Motor neuron (in vitro differentiated cells): ENCODE results near the gene LMCD1. TPM values are rescaled to one million over a fixed set of nuclear protein-coding genes. Genes with fewer than 3 reads are reported as not detected.

Experiments
- ATAC-seq, 8 experiments: fragments of 200-7000 bp; cut with Tn5 transposase; replicated peaks in 6 of 8; 2 replicates each; pipeline ENCODE4 v1.8.0; 2021; ENCODE audit warnings: mild to moderate bottlenecking in 8 of 8, moderate library complexity in 8 of 8
- H3K27ac ChIP-seq, 2 donors: fragments of 250-450 bp; sonication (Bioruptor Pico); 2 replicates each; pipeline ENCODE4 v1.9.0; 2021; ENCODE audit warnings: antibody characterized with exemption in 2 of 2, mild to moderate bottlenecking in 2 of 2, moderate library complexity in 1 of 2
- H3K4me1 ChIP-seq, 2 donors: fragments of 250-450 bp; sonication (Bioruptor Pico); replicated peaks in 1 of 2; 2 replicates each; pipeline ENCODE4 v1.6.1; 2021; ENCODE audit warnings: antibody characterized with exemption in 2 of 2, mild to moderate bottlenecking in 2 of 2, moderate library complexity in 1 of 2
- H3K4me3 ChIP-seq, 5 donors: fragments of 250-450 bp; sonication (Bioruptor Pico); 2 replicates each; pipeline ENCODE4 v1.9.0; 2021; ENCODE audit warnings: antibody characterized with exemption in 5 of 5, mild to moderate bottlenecking in 5 of 5, moderate library complexity in 4 of 5
- WGBS, 10 experiments: fragments of 450-650 bp; shearing (Covaris generic); methylation state at CpG; one replicate each; pipeline ENCODE4 v1.0.0; 2022; 5-methylcytosine and 5-hydroxymethylcytosine counted together
- in situ Hi-C, 9 experiments: fragments of 400-800 bp; cut with MboI; loops; one replicate each; pipeline ENCODE4 v1.15.0; 2021; ENCODE audit warnings: low sequenced_read_pairs in 9 of 9, low pct_unique_long_range_greater_than_20kb in 2 of 9; ENCODE audit not compliant: unreplicated experiment in 9 of 9
- total RNA-seq, 8 experiments: library from RNA; unstranded; fragments of 300-600 nt; gene quantifications; 2 replicates each; pipeline versions ENCODE4 v1.2.3 to v1.2.4, GENCODE V29; 2022

LMCD1 gene
- total RNA-seq, 8 experiments from 2014 or later: 1.8 to 57.1 (median 5.3) TPM

DNA sequence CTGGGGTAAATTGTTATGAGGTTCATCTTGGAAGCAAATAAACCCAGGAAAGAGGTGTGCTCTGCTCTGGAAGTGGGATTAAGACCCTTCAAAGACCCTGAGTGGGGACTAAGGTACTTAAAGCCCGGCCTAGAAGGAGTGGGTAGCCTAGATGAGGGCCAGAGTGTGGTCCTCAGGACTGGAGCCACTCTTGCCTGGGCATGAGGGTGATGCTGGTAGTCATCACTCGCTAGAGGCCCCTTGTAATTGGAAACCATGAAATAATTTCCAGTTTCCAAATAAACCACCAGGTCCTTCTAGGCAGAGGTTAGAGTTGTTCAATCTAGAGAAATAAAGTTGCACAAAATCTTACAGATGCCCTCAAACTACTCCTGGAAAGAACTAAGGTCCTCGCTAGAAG is 15.2 kb upstream of the LMCD1 start:
- no peak for ATAC-seq
- no peak overlapping the region for H3K27ac ChIP-seq
- WGBS, 10 experiments: 81 to 100% (median 94%) methylated on average over 1 to 3 of the region's 3 CpGs; no CpG with 5 or more reads in 2 of the 10 experiments
- peaks cover 9 to 14% of the 10 kb centered on the region in 2 donors for H3K4me1 ChIP-seq
- H3K4me3 ChIP-seq: no peak overlapping the region
- in situ Hi-C loops: no loop called here

DNA sequence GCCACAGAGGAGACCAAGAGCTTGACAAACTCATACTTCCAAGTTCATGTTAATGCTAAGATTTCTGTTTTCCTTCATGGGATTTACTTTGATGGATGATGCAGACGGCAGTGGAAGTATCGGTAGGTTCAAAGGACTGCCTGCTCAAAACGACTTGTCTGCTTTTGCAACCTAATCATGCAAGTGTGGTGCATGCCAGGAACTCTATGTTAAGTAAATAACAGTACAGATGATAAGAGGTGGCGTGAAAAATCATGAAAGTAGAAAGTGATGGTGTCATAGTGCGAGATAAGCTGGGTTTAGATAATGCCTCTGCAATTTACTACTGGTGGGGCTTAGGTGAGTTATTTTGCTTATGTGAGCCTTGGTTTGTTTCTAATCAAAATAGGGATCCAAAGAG is 14.7 kb upstream of the LMCD1 start:
- Histone ChIP-seq H3K27ac (no peak overlapping the region), H3K4me3 (no peak overlapping the region), H3K4me1 (peaks cover 9 to 19% of the 10 kb centered on the region in 2 donors)
- in situ Hi-C loops: no loop called here
- no peak for ATAC-seq
- WGBS, 10 experiments: 50 to 90% (median 78%) methylated on average over 1 to 5 of the region's 5 CpGs

DNA sequence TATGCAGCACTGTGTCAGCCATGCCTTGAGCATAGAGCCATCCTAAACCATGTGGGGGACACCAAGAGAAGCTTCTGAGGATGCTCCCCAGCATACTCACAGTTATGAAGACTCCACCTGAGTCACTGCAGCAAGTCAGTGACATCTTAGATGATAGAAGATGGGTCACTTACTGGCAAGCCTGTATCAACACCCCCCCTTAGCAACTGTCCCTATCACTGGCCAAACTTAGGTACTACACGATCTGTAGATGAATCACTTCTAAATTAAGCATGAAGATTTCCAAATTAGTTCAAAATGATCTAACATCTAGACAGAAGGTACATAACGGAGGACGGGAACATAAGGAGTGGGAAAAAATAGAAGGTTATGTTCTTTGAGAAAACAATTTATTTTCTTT is 13.2 kb upstream of the LMCD1 start:
- Histone ChIP-seq H3K4me3 (no peak overlapping the region), H3K4me1 (peaks cover 9 to 24% of the 10 kb centered on the region in 2 donors), H3K27ac (no peak overlapping the region)
- in situ Hi-C loops: no loop called here
- 0 to 100% (median 92%) methylated on average over 1 to 3 of the region's 3 CpGs; no CpG with 5 or more reads in 1 of the 10 experiments for WGBS, 10 experiments
- ATAC-seq: peak in 2 of 8 experiments; percentile 15 to 46

DNA sequence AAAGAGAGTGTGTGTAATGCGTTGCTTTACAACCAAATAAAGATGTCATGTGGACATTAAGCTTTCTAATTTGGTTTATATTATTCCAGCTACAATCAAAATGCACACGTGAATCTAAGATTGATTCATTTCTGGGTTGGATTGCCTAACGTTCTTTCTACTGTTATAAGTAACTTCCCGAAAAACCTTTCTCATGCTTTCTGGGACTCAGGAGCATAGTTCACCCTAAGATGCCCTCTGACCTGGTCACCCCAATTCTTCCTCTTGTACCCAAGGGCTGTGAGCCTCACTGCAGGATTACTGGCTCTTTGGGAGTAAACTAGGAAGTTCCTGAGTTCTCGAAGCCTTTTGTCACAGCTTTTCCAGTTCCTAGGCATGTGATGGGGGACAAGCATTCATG is 12.7 kb upstream of the LMCD1 start:
- Histone ChIP-seq H3K27ac (no peak overlapping the region), H3K4me3 (no peak overlapping the region), H3K4me1 (peaks cover 9 to 24% of the 10 kb centered on the region in 2 donors)
- ATAC-seq: no peak
- in situ Hi-C loops: no loop called here
- WGBS, 10 experiments: 48 to 100% (median 75%) methylated on average over 1 to 5 of the region's 5 CpGs; no CpG with 5 or more reads in 1 of the 10 experiments

DNA sequence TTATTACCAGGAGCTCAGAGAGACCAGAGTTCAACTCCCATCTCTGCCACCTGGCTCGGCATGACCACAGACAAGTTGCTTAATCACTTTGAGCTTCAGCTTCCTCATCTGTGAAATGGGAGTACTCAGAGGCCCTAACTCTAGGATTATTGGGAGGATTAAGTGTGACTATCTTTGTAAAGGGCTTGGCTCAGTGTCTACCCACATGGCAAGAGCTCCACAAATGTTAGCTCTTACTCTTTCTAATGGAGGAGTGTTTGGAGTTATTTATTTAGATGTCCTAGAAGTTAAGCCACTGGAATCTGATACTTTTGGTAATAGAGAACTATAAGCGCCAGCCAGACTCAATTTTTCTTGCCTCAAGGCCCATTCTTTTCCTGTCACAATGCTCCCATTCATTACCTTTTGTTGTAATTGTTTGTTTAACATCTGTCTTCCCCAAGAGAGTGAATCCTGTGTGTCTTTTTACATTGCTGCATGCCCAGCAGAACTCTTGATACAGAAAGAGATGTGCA is 12.3 kb upstream of the LMCD1 start:
- WGBS, 10 experiments: 0 to 100% (median 61%) methylated on average over 1 to 2 of the region's 2 CpGs; no CpG with 5 or more reads in 2 of the 10 experiments
- no peak overlapping the region for H3K27ac ChIP-seq
- peaks cover 9 to 27% of the 10 kb centered on the region in 2 donors for H3K4me1 ChIP-seq
- in situ Hi-C loops: no loop called here
- ATAC-seq: peak in 5 of 8 experiments; percentile 33 to 75 (median 50)
- no peak overlapping the region for H3K4me3 ChIP-seq

DNA sequence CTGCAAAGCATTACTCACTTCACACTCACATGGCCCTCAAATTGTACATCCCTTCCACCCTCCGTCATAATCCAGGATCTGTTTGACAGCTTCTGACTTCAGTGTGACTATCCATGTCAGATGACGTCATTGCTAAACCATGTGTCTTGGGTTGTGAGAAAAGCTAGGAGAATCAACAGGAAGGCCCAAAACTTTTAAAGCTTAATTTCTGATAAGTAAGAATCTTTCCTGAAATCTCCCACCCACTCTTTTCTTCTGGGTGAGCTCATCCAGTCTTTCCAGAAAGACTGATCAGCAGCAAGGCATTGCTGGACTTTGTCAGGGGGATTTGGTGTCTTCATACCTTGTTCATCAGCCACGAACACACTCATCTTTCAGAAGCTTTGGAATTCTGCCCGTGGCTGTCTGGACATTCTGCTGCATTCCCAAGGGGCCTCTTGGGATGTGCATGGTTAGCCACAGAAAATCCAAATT is 11.5 kb upstream of the LMCD1 start:
- ATAC-seq: peak in 7 of 8 experiments; percentile 17 to 58 (median 33)
- Histone ChIP-seq H3K27ac (no peak overlapping the region), H3K4me1 (peaks cover 9 to 30% of the 10 kb centered on the region in 2 donors), H3K4me3 (no peak overlapping the region)
- in situ Hi-C loops: no loop called here
- 0 to 95% (median 71%) methylated on average over 1 to 4 of the region's 4 CpGs; no CpG with 5 or more reads in 1 of the 10 experiments for whole genome bisulfite sequencing, 10 experiments

DNA sequence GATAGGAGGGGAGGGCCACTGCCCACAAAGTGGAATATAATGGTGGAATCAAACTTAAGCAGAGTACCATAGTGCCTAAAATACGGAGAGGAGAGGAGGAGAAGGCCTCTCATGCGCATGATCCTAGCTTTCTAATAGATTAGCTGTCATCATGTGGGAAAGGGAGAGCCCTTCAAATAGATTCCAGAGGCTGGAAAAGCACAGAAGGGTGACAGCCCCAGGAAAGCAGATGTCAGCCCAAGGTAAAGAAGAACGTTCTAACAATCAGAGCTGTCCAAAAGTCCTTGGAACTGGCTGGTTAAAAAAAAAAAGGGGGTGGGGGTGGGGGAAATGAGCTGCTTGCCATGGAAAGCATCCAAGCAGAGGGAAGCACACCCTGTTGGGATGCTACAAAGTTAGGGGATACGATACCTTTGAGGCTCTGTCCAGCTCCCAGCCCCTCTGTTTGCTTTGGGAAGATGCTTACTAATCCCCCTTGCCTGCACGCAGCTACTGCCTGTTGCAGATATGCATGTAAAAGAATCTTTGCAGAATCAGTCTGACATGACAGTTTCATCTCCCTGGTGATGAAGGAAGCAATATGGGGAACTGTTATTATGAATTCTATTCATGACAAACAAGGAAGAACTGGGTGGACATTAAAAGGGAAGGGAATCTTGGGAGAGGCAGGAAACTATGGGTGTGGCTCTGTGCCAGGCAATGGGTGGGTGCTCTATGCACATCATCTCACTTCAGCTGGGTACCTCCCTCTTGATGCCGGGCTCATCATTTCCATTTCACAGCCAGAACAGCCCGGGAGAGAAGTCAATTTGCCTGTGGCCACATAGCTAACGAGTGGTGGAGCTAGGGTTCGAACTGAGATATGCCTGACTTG is 10.1 kb upstream of the LMCD1 start:
- in situ Hi-C loops: no loop called here
- Histone ChIP-seq H3K4me1 (peaks cover 9 to 30% of the 10 kb centered on the region in 2 donors), H3K4me3 (no peak overlapping the region), H3K27ac (no peak overlapping the region)
- 0 to 100% (median 66%) methylated on average over 1 to 6 of the region's 9 CpGs; no CpG with 5 or more reads in 1 of the 10 experiments for WGBS, 10 experiments
- ATAC-seq: peak in 7 of 8 experiments; percentile 7 to 95 (median 46)

DNA sequence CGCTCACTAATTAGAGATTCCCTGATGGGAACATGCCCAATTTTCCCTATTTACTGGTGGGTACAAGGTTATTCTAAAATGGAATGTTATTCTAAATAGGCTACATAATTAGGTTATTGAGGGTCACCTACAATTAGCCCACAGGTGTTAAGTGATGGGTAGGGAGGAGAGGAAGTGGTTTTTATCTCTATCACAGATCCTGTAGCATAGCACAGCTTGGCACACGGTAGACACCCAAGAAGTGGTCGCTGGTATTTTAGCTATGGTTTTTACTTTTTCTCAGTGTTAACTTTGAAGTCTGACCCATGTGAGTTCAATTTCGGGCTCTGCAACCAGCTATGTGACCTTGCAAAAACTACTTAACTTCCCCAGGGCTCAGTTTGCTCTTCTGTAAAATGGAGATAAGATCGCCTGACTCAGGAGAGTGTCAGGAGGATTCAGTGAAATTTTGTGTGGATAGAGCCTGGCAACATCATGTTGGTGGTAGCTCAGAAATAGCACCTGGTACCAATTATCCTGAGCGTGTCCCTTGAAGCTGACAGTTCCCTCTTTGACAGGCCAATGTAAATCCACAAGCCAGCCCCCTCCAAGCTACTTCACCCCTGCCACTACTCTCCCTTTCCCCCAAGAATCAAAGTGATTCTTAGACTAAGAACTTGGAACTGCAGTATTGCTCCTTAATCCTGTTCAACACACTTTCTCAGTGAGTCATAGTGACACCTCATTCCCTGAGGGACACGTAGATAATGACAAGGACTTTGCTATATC is 8.7 kb upstream of the LMCD1 start:
- ATAC-seq: no peak
- Histone ChIP-seq H3K4me3 (no peak overlapping the region), H3K27ac (no peak overlapping the region), H3K4me1 (peaks cover 9 to 30% of the 10 kb centered on the region in 2 donors)
- WGBS, 10 experiments: 70 to 100% (median 83%) methylated on average over 1 to 6 of the region's 7 CpGs
- in situ Hi-C loops: no loop called here

DNA sequence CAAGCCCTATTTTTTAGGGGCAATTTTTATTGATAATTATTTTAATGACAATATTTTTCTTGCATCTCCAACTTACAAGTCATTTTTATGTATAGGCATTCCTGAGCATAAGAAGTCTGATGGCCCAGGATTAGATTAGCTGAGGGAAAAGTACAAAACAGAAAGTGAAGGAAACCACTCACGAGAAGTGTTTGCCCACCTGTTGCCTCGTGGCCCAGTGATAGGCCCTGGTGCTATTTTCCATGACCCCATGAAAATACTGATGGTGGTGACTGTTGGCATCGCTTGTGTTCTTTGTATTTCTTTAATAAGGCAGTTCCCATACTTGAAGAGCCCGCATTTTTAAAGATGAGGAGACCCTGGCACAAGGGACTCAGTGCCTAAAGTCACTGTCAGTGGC is 7.9 kb upstream of the LMCD1 start:
- whole genome bisulfite sequencing, 10 experiments: 80 to 100% (median 97%) methylated on average over 1 to 4 of the region's 4 CpGs; no CpG with 5 or more reads in 3 of the 10 experiments
- peaks cover 15 to 36% of the 10 kb centered on the region in 2 donors for H3K4me1 ChIP-seq
- H3K27ac ChIP-seq: no peak overlapping the region
- in situ Hi-C loops: no loop called here
- no peak for ATAC-seq
- no peak overlapping the region for H3K4me3 ChIP-seq

DNA sequence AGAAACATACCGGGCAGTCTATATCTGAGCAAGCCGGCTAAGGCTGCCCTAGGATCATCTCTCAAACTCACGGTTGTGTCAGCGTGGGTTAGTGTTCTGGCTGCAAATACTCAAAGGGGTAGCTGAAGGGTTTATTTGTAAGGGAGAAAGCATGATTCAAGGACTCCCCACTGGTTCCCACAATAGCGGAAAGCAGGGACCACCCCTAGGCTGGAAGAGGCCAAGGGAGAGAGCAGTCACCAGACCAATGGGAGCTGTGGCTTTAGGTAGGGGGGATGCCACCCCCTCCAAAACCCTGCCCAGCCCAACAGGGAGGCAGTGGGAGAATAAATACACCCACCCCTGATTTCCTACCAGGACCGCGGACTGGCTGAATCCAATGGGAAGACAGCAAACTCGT is 7.3 kb upstream of the LMCD1 start:
- in situ Hi-C loops: no loop called here
- Histone ChIP-seq H3K4me1 (peaks cover 20 to 41% of the 10 kb centered on the region in 2 donors), H3K27ac (no peak overlapping the region), H3K4me3 (no peak overlapping the region)
- ATAC-seq: no peak
- 26 to 100% (median 81%) methylated on average over 1 to 6 of the region's 8 CpGs for WGBS, 10 experiments

DNA sequence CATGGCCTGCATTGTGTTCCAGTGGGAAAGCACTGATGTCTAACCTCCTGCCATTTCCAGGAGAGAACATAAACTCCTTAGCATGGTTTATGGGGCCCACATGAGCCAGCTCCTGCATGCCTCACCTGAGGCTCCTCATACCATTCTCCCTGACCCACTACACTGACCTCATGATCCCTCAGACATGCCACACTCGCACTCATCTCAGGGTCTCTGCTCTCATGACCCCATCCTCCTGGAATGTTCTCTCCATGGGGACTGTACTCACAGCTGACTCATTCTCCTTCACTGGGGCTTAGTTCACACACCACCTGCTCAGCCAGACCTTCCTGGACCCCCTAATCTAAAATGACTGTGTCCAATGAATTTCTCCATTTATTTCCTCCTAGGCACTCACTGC is 4.0 kb upstream of the LMCD1 start:
- WGBS, 10 experiments: 17 to 100% (median 88%) methylated on average over 1 of the region's 1 CpG; no CpG with 5 or more reads in 6 of the 10 experiments
- Histone ChIP-seq H3K4me3 (no peak overlapping the region), H3K4me1 (peaks cover 26 to 33% of the 10 kb centered on the region in 2 donors), H3K27ac (no peak overlapping the region)
- in situ Hi-C loops: no loop called here
- no peak for ATAC-seq

DNA sequence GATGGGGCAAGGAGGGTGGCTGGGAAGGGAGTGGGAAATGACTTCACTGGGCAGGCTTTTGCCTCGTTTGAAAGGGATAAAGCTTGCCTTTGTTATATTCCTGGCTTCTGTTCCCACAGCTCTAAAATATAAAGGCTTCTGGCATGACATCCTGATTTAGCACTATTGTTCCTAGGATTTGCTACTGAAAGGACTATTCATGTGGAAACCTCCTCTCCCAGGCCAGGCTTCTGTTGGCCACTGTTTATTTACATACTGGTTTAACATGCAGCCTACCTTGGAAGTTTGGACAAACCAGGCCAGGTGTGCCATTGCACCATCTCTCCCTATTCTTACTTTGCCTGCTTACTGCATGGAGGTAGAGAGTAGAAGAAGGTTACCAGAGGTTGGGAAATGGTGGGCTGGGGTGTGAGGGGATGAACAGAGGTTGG is 2.4 kb upstream of the LMCD1 start:
- in situ Hi-C loops: no loop called here
- H3K4me1 ChIP-seq: peaks cover 26 to 32% of the 10 kb centered on the region in 2 donors
- no peak overlapping the region for H3K4me3 ChIP-seq
- ATAC-seq: peak in 5 of 8 experiments; percentile 4 to 15 (median 7)
- WGBS, 10 experiments: 0 to 57% (median 4%) methylated on average over 1 of the region's 1 CpG; no CpG with 5 or more reads in 2 of the 10 experiments
- peak overlapping the region; percentile 77 to 82 for H3K27ac ChIP-seq
